Measurements from ENCODE around the gene ADAMTS2. TPM values are rescaled to one million over a fixed set of nuclear protein-coding genes. Genes with fewer than 3 reads are reported as not detected.

The ADAMTS2 gene
- total RNA-seq (2014; rRNA removed) (not detected in 2 replicates), Bru-seq, nascent RNA (percentile 0 among the genes with signal in this experiment), BruChase-seq, experiment 1, labeled RNA remaining after a 6-hour chase (percentile 0 among the genes with signal in this experiment), BruChase-seq, experiment 2, labeled RNA remaining after a 2-hour chase (percentile 0 among the genes with signal in this experiment)
- long read RNA-seq, result 0 reads

DNA sequence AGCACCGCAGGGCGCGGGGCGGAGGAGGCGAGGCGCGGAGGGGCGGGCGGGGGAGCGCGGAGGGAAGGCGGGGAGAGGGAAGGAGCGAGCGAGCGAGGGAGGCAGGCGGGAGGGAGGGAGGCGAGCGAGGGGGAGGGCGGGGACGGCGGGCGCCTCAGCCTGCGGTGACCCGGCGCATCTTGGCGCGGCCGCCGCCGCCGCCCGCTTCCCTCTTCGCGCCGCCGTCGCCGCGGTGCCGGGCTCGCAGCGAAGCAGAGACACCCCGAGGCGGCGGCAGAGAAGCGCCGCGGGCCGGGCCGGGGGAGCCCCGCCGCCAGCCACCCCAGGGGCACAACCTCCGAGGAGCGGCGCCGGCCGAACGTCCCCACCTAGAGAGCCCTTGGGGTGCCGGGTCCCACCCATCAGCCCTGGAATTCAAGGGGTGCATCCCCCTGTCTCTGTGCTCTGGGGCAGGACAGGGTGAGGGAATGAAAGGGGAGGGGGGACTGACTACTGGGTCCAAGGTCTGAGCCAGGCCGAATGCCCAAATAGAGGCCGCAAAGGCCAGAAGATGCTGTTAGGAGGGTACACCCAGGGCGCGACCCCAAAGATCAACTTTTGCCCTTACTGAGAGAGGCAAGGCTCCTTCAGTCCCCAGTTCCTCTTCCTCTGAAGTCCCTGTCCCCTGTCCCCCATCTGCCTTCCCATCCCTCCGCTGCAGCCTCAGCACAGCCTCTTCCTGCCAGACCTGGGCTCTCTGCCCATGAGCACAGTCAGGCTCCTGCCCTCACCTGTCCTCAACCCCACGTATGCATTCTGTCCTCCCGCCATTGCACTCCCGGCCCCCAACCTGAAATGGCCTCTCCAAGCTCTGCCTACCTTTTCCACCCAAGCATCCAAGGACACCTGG, at the start of gene ADAMTS2:
TSS of gene ADAMTS2 (minus strand) at position 29 of the 889 bp plus-strand sequence. CDS start 133 bp downstream, outside the sequence.
- Histone ChIP-seq H3K79me2 (ENCODE audit: low read length) (no peaks in the 10 kb centered on the region), H2AFZ (ENCODE audit: low read length) (no peak within 1 kb of the TSS), H3K4me2 (ENCODE audit: low read length) (no peak within 1 kb of the TSS), H3K9ac (ENCODE audit: low read length) (no peak within 1 kb of the TSS), H3K36me3 (ENCODE audit: low read depth, low read length) (no peaks in the 10 kb centered on the region), H3K4me3 (ENCODE audit: low read length) (no peak within 1 kb of the TSS), H3K9me2 (replicated peaks; ENCODE audit: low read length) (no peaks in the 10 kb centered on the region), H4K20me1 (ENCODE audit: low read length) (no peaks in the 10 kb centered on the region), H3K4me1 (ENCODE audit: insufficient read depth, low read length) (no peaks in the 10 kb centered on the region), H3K27me3 (ENCODE audit: low read length) (peaks cover 75% of the 10 kb centered on the region), H3K27ac (ENCODE audit: low read length) (no peak within 1 kb of the TSS), H3K9me3 (ENCODE audit: low read length) (no peaks in the 10 kb centered on the region), H3F3A (ENCODE audit: low read length, unreplicated experiment) (no peaks in the 10 kb centered on the region)
- intact Hi-C loops (cut with micrococcal nuclease), result no loop called here
- DNase-seq (no peak), ATAC-seq (no peak)
- ChIA-PET POLR2A (ENCODE audit: unreplicated experiment) (no interaction called here), CTCF (no interaction called here)
- TF ChIP-seq, protein P1, sequence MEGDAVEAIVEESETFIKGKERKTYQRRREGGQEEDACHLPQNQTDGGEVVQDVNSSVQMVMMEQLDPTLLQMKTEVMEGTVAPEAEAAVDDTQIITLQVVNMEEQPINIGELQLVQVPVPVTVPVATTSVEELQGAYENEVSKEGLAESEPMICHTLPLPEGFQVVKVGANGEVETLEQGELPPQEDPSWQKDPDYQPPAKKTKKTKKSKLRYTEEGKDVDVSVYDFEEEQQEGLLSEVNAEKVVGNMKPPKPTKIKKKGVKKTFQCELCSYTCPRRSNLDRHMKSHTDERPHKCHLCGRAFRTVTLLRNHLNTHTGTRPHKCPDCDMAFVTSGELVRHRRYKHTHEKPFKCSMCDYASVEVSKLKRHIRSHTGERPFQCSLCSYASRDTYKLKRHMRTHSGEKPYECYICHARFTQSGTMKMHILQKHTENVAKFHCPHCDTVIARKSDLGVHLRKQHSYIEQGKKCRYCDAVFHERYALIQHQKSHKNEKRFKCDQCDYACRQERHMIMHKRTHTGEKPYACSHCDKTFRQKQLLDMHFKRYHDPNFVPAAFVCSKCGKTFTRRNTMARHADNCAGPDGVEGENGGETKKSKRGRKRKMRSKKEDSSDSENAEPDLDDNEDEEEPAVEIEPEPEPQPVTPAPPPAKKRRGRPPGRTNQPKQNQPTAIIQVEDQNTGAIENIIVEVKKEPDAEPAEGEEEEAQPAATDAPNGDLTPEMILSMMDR (conservative IDR thresholded peaks at IDR 0.05; ENCODE audit: low read depth, low read length), result no peak
- TF ChIP-seq EZH2 (IDR thresholded peaks at IDR 0.05; ENCODE audit: low read length, unreplicated experiment), result no peak
- no TSS peak for BruUV-seq (replicated peaks)

DNA sequence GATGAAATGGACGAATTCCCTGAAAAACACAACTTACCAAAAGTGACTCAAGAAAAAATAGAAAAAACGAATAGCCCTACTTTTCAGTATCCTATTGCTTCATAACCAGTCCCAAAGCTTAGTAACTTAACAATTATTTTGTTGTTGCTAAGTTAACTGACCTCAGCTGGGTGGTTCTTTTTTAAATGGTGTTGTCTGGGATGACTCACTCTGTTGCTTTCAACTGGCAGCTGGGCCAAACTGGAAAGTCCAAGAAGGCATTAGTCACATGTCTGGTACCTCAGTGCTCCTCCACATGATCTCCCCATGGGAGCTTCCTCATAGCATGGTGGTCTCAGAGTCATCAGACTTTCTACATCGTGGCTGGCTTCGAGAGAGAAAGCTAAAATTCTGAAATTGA, 47.8 kb upstream of the ADAMTS2 start:
- ATAC-seq (no peak), DNase-seq (peak; percentile 44)
- Histone ChIP-seq H3K4me2 (ENCODE audit: low read length) (no peak overlapping the region), H3K4me3 (ENCODE audit: low read length) (no peak overlapping the region), H3K36me3 (ENCODE audit: low read depth, low read length) (no peaks in the 10 kb centered on the region), H3F3A (ENCODE audit: low read length, unreplicated experiment) (no peaks in the 10 kb centered on the region), H4K20me1 (ENCODE audit: low read length) (no peaks in the 10 kb centered on the region), H3K9ac (ENCODE audit: low read length) (no peak overlapping the region), H3K27ac (ENCODE audit: low read length) (no peak overlapping the region), H3K9me3 (ENCODE audit: low read length) (peaks cover 8% of the 10 kb centered on the region; the same call in 1 of the 2 replicates), H2AFZ (ENCODE audit: low read length) (no peak overlapping the region), H3K4me1 (ENCODE audit: insufficient read depth, low read length) (no peaks in the 10 kb centered on the region), H3K9me2 (replicated peaks; ENCODE audit: low read length) (no peaks in the 10 kb centered on the region), H3K79me2 (ENCODE audit: low read length) (no peaks in the 10 kb centered on the region), H3K27me3 (ENCODE audit: low read length) (no peaks in the 10 kb centered on the region)
- CTCF ChIA-PET, result no interaction called here
- POLR2A ChIA-PET (ENCODE audit: unreplicated experiment), result no interaction called here
- intact Hi-C loops (cut with micrococcal nuclease), result no loop called here
- TF ChIP-seq EZH2 (IDR thresholded peaks at IDR 0.05; ENCODE audit: low read length, unreplicated experiment) (no peak), EZH2phosphoT487 (IDR thresholded peaks at IDR 0.05; ENCODE audit: borderline replicate concordance, low read length) (no peak)
- TF ChIP-seq, protein P1 (conservative IDR thresholded peaks at IDR 0.05; ENCODE audit: low read depth, low read length), result no peak
- no TSS peak for BruUV-seq (replicated peaks)
